SIG-M5 treated with dmso at 0.1 percent for 504 hours (cell line): ENCODE data around the gene CCNC.
"Not testable (repeated sequence)": the region's sequence is repeated elsewhere in the genome, so short reads cannot be mapped to it uniquely, and the experiment has no call there.

Experiments used
- DNase-seq: peaks from one replicate; lab custom pipeline; 2025; ENCODE audit not compliant: unreplicated experiment; lab: John Stamatoyannopoulos, UW

The CCNC gene

GRCh38 chr6:99603421-99604165 lies 35.1 kb upstream of the CCNC start:
- no peak for DNase-seq

GRCh38 chr6:99602520-99603420 lies 34.3 kb upstream of the CCNC start:
- no peak for DNase-seq

- not testable (repeated sequence) for DNase-seq
Measured at GRCh38 chr6:99594696-99595095, 26.2 kb upstream of the CCNC start.

- DNase-seq, result peak; percentile 92
Measured at GRCh38 chr6:99592900-99593299, 24.4 kb upstream of the CCNC start.

GRCh38 chr6:99591673-99592364 lies 23.4 kb upstream of the CCNC start:
- no peak for DNase-seq

- peak; percentile 33 for DNase-seq
Measured at GRCh38 chr6:99590728-99591672, 22.5 kb upstream of the CCNC start.

- DNase-seq, result no peak
Measured at GRCh38 chr6:99589907-99590493, 21.5 kb upstream of the CCNC start.

GRCh38 chr6:99589290-99589672 lies 20.8 kb upstream of the CCNC start:
- no peak for DNase-seq

GRCh38 chr6:99588618-99589289 lies 20.3 kb upstream of the CCNC start:
- peak; percentile 79 for DNase-seq

- DNase-seq, result no peak
Measured at GRCh38 chr6:99587792-99588191, 19.3 kb upstream of the CCNC start.

GRCh38 chr6:99579781-99580180 lies 11.3 kb upstream of the CCNC start:
- no peak for DNase-seq

GRCh38 chr6:99575544-99576227 lies 7.2 kb upstream of the CCNC start:
- no peak for DNase-seq

GRCh38 chr6:99573980-99574617 lies 5.6 kb upstream of the CCNC start:
- DNase-seq, result no peak

GRCh38 chr6:99563056-99563723 lies 5.3 kb downstream of the CCNC start:
- no peak for DNase-seq

GRCh38 chr6:99560668-99561067 lies 7.8 kb downstream of the CCNC start:
- no peak for DNase-seq

GRCh38 chr6:99559057-99559456 lies 9.4 kb downstream of the CCNC start:
- peak; percentile 55 for DNase-seq

GRCh38 chr6:99553888-99554287 lies 14.6 kb downstream of the CCNC start:
- no peak for DNase-seq
